OCI-LY3 (cell line): ENCODE data around the gene FOXJ3.

Experiments
- H2AFZ ChIP-seq: fragments of 200-600, 300-600 bp; shearing (Covaris generic); 2 replicates; pipeline ENCODE4 v1.6.0; 2014; ENCODE audit warnings: antibody characterized with exemption, low read depth, low read length
- H3K27ac ChIP-seq: fragments of 200-600, 300-600 bp; sonication (generic); 2 replicates; pipeline ENCODE4 v1.5.1; 2014; ENCODE audit warnings: mild to moderate bottlenecking, low read length, moderate library complexity, mixed read lengths
- H3K27me3 ChIP-seq: fragments of 200-600, 300-600 bp; sonication (generic); 2 replicates; pipeline ENCODE4 v1.6.1; 2014; ENCODE audit warnings: low read depth, low read length, mixed read lengths
- H3K36me3 ChIP-seq: fragments of 200-600, 300-600 bp; sonication (generic); replicated peaks from 2 replicates; pipeline ENCODE3; 2014; ENCODE audit warnings: low read depth, low read length, mixed read lengths
- H3K4me1 ChIP-seq: fragments of 300-600, 200-600 bp; sonication (generic); 2 replicates; pipeline ENCODE4 v1.6.1; 2014; ENCODE audit warnings: low read length, mixed read lengths
- H3K4me2 ChIP-seq: fragments of 200-600, 300-600 bp; sonication (generic); 2 replicates; pipeline ENCODE4 v1.6.1; 2014; ENCODE audit warnings: low read length, mixed read lengths
- H3K4me3 ChIP-seq: fragments of 300-600, 200-600 bp; sonication (generic); 2 replicates; pipeline ENCODE4 v1.5.1; 2014; ENCODE audit warnings: antibody characterized with exemption, mild to moderate bottlenecking, low read length, moderate library complexity
- H3K79me2 ChIP-seq: fragments of 300-600, 200-600 bp; shearing (Covaris generic); 2 replicates; pipeline ENCODE4 v1.6.1; 2014; ENCODE audit warnings: mild to moderate bottlenecking, low read length, mixed read lengths
- H3K9ac ChIP-seq: fragments of 300-600, 200-600 bp; shearing (Covaris generic); 2 replicates; pipeline ENCODE4 v1.6.0; 2014; ENCODE audit warnings: mild to moderate bottlenecking, low read length, moderate library complexity
- H3K9me3 ChIP-seq: fragments of 200-600, 300-600 bp; shearing (Covaris generic); 2 replicates; pipeline ENCODE4 v1.6.1; 2014; ENCODE audit warnings: low read length, mixed read lengths; ENCODE audit not compliant: insufficient read depth
- H4K20me1 ChIP-seq: fragments of 200-600, 300-600 bp; sonication (generic); 2 replicates; pipeline ENCODE4 v1.6.1; 2016; ENCODE audit warnings: low read length, mixed read lengths; ENCODE audit not compliant: insufficient read depth
- EZH2phosphoT487 ChIP-seq: fragments of 200-600 bp; shearing (Covaris generic); IDR thresholded peaks from 2 replicates; pipeline ENCODE4 v1.6.1; 2018; ENCODE audit warnings: antibody characterized with exemption, mixed run types, low read depth
- TF ChIP-seq, protein P1 (sequence below): fragments of 200-600, 300-600 bp; sonication (generic); IDR thresholded peaks from 2 replicates; pipeline ENCODE4 v1.5.1; 2014; ENCODE audit warnings: antibody characterized with exemption, low read length, low read depth

The FOXJ3 gene

DNA sequence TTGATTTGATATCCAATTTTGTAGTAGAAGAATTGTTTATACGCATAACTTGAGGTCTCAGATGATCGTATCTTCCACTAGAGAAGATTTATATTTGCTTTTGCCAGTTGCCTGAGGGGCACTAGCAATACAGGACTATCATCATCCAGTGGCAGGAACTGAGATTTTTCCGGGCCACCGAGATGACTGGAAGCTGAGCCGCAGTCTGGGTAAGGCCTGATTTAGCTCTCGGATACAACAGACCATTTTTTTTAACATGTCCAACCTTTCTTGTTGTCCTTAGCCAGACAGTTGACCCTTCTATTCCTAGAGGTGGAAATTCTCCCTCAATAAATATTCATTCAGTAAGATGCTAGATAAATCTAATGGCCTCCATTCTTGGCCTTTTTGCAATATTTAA is 207.3 kb downstream of the FOXJ3 start:
- TF ChIP-seq, protein P1, sequence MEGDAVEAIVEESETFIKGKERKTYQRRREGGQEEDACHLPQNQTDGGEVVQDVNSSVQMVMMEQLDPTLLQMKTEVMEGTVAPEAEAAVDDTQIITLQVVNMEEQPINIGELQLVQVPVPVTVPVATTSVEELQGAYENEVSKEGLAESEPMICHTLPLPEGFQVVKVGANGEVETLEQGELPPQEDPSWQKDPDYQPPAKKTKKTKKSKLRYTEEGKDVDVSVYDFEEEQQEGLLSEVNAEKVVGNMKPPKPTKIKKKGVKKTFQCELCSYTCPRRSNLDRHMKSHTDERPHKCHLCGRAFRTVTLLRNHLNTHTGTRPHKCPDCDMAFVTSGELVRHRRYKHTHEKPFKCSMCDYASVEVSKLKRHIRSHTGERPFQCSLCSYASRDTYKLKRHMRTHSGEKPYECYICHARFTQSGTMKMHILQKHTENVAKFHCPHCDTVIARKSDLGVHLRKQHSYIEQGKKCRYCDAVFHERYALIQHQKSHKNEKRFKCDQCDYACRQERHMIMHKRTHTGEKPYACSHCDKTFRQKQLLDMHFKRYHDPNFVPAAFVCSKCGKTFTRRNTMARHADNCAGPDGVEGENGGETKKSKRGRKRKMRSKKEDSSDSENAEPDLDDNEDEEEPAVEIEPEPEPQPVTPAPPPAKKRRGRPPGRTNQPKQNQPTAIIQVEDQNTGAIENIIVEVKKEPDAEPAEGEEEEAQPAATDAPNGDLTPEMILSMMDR: no peak
- no peak for TF ChIP-seq EZH2phosphoT487
- H3K4me3 ChIP-seq: no peak overlapping the region
- H3K27me3 ChIP-seq: no peaks in the 10 kb centered on the region
- no peak overlapping the region for H3K4me2 ChIP-seq
- no peaks in the 10 kb centered on the region for H3K79me2 ChIP-seq
- no peak overlapping the region for H2AFZ ChIP-seq
- H3K4me1 ChIP-seq: no peaks in the 10 kb centered on the region
- peaks cover under 1% of the 10 kb centered on the region for H3K36me3 ChIP-seq
- no peaks in the 10 kb centered on the region for H4K20me1 ChIP-seq
- H3K9ac ChIP-seq: no peak overlapping the region
- no peaks in the 10 kb centered on the region for H3K9me3 ChIP-seq
- H3K27ac ChIP-seq: no peak overlapping the region
